SU-DHL-6 (cell line): ENCODE data around the gene UNC119B.

ENCODE experiments used
- EZH2phosphoT487 ChIP-seq: fragments of 200-600 bp; sonication (generic), shearing (Covaris generic); conservative IDR thresholded peaks from 2 replicates; pipeline ENCODE4 v1.6.1; 2018; ENCODE audit warnings: mild to moderate bottlenecking, antibody characterized with exemption, low read length, moderate library complexity, mixed read lengths
- TF ChIP-seq, protein P1 (sequence below): fragments of 200-600 bp; sonication (generic); IDR thresholded peaks from one replicate; pipeline ENCODE4 v1.5.1; 2017; ENCODE audit warnings: antibody characterized with exemption, mild to moderate bottlenecking, low read length, moderate library complexity; ENCODE audit not compliant: insufficient read depth, poor library complexity, severe bottlenecking

DNA sequence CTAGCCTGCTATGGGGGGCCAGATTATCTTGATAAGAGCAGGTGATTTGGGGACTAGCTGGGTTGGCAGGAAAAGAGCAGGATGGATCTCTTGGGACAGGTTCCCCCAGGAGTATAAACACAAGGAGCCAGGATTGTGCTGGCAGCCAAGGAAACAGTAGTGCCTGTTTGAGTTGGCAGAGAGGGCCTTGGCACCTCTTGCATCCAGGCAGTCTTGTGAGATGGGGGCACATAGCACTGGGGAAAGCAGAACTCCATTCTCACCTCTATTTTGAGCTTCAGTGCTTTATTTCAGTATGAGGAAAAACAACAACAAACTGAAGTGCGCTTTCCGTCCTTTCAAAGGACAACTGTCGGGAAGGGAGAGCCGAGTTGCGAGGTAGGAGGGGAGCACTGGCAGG is 9.4 kb upstream of the UNC119B start:
- TF ChIP-seq, protein P1, sequence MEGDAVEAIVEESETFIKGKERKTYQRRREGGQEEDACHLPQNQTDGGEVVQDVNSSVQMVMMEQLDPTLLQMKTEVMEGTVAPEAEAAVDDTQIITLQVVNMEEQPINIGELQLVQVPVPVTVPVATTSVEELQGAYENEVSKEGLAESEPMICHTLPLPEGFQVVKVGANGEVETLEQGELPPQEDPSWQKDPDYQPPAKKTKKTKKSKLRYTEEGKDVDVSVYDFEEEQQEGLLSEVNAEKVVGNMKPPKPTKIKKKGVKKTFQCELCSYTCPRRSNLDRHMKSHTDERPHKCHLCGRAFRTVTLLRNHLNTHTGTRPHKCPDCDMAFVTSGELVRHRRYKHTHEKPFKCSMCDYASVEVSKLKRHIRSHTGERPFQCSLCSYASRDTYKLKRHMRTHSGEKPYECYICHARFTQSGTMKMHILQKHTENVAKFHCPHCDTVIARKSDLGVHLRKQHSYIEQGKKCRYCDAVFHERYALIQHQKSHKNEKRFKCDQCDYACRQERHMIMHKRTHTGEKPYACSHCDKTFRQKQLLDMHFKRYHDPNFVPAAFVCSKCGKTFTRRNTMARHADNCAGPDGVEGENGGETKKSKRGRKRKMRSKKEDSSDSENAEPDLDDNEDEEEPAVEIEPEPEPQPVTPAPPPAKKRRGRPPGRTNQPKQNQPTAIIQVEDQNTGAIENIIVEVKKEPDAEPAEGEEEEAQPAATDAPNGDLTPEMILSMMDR: no peak
- no peak for TF ChIP-seq EZH2phosphoT487
